ENCODE measurements around the gene RICTOR.

DNA sequence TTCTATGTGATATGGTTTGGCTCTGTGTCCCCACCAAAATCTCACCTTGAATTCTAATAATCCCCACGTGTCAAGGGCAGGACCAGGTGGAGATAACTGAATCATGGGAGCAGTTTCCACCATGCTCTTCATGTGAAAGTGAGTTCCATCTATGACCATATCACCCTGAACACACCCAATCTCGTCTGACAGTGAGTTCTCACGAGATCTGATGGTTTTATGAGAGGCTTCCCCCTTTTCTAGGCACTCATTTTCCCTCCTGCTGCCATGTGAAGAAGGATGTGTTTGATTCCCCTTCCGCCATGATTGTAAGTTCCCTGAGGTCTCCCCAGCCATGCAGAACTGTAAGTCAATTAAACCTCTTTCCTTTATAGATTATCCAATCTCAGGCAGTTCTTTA, 64.2 kb downstream of the RICTOR start:
- TF ChIP-seq POLR2A (IDR thresholded peaks at IDR 0.05) (no peak), EP300 (IDR thresholded peaks at IDR 0.05) (no peak)
- TF ChIP-seq, protein P1, sequence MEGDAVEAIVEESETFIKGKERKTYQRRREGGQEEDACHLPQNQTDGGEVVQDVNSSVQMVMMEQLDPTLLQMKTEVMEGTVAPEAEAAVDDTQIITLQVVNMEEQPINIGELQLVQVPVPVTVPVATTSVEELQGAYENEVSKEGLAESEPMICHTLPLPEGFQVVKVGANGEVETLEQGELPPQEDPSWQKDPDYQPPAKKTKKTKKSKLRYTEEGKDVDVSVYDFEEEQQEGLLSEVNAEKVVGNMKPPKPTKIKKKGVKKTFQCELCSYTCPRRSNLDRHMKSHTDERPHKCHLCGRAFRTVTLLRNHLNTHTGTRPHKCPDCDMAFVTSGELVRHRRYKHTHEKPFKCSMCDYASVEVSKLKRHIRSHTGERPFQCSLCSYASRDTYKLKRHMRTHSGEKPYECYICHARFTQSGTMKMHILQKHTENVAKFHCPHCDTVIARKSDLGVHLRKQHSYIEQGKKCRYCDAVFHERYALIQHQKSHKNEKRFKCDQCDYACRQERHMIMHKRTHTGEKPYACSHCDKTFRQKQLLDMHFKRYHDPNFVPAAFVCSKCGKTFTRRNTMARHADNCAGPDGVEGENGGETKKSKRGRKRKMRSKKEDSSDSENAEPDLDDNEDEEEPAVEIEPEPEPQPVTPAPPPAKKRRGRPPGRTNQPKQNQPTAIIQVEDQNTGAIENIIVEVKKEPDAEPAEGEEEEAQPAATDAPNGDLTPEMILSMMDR (IDR thresholded peaks at IDR 0.05) = no peak

Data from ovary (tissue), 3 donors.